HFF-Myc (cell line): ENCODE results near the gene ZBED4.

Experiments
- DNase-seq: peaks from one replicate; pipeline ENCODE4 v3.0.0-alpha.2; 2011; ENCODE audit warnings: low read depth; ENCODE audit errors: extremely low read depth
- H3K4me3 ChIP-seq: replicated peaks from 2 replicates; pipeline ENCODE4 v1.5.1; 2011; ENCODE audit warnings: low read depth, mild to moderate bottlenecking, control low read depth, low read length
- TF ChIP-seq, protein P1 (sequence below): IDR thresholded peaks from 2 replicates; pipeline ENCODE4 v1.5.1; 2012; ENCODE audit warnings: mild to moderate bottlenecking, low read depth, low read length, control low read depth; ENCODE audit errors: missing control alignments

ZBED4 gene, protein sequence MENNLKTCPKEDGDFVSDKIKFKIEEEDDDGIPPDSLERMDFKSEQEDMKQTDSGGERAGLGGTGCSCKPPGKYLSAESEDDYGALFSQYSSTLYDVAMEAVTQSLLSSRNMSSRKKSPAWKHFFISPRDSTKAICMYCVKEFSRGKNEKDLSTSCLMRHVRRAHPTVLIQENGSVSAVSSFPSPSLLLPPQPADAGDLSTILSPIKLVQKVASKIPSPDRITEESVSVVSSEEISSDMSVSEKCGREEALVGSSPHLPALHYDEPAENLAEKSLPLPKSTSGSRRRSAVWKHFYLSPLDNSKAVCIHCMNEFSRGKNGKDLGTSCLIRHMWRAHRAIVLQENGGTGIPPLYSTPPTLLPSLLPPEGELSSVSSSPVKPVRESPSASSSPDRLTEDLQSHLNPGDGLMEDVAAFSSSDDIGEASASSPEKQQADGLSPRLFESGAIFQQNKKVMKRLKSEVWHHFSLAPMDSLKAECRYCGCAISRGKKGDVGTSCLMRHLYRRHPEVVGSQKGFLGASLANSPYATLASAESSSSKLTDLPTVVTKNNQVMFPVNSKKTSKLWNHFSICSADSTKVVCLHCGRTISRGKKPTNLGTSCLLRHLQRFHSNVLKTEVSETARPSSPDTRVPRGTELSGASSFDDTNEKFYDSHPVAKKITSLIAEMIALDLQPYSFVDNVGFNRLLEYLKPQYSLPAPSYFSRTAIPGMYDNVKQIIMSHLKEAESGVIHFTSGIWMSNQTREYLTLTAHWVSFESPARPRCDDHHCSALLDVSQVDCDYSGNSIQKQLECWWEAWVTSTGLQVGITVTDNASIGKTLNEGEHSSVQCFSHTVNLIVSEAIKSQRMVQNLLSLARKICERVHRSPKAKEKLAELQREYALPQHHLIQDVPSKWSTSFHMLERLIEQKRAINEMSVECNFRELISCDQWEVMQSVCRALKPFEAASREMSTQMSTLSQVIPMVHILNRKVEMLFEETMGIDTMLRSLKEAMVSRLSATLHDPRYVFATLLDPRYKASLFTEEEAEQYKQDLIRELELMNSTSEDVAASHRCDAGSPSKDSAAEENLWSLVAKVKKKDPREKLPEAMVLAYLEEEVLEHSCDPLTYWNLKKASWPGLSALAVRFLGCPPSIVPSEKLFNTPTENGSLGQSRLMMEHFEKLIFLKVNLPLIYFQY

DNA sequence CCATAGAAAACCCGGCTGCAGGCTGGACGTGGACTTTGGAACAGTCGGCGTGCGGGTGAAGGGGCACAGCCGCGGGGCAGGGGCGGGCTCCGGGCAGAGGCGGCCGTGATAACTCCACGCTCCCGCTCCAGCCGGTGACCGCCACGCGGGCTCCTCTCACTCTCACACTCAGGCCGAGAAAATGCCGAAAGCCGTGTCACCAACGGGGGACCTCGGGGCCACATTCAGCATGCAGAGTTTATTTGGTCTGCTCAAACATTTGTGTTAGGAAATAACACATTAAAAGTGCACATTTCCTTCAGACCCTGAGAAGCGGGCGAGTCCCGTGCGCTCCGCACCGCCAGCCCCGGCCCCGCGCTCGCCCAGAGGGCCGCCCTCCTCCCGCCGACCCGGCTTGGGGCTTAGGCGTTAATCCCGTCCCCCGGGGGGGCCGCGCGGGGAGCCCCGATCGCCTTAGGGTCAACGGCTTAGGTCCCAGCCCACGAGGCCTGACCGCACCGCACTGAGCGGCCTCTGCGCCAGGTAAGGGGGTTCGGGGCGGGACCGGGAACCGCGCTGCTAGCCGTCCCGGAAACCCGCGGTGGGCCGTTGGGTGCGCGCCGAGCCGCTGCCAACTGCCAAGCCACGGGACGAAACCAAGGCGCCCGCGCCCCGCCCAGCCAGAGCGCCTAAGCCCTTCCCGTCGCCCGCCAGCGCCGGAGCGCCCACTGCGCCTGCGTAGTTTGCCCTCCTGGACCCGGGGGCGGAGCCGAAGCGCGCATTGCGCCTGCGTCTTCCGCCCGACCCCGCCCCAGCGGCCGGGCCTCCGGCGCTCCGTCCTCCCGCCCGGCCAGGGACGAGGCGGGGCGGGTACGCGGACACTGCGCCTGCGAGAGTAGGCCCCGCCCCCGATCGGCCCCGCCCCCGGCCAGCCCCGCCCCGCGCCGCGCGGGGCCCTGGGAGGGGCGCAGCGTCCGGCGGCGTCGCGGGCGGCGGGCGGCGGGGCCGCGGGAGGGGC lies at the start of gene ZBED4:
TSS of gene ZBED4 (plus strand) at position 947 of the 997 bp plus-strand sequence. CDS start 29,819 bp downstream, outside the sequence.
- peak within 1 kb of the TSS; percentile 95 for H3K4me3 ChIP-seq
- peak; percentile 82 for DNase-seq
- TF ChIP-seq, protein P1, sequence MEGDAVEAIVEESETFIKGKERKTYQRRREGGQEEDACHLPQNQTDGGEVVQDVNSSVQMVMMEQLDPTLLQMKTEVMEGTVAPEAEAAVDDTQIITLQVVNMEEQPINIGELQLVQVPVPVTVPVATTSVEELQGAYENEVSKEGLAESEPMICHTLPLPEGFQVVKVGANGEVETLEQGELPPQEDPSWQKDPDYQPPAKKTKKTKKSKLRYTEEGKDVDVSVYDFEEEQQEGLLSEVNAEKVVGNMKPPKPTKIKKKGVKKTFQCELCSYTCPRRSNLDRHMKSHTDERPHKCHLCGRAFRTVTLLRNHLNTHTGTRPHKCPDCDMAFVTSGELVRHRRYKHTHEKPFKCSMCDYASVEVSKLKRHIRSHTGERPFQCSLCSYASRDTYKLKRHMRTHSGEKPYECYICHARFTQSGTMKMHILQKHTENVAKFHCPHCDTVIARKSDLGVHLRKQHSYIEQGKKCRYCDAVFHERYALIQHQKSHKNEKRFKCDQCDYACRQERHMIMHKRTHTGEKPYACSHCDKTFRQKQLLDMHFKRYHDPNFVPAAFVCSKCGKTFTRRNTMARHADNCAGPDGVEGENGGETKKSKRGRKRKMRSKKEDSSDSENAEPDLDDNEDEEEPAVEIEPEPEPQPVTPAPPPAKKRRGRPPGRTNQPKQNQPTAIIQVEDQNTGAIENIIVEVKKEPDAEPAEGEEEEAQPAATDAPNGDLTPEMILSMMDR, result no peak

DNA sequence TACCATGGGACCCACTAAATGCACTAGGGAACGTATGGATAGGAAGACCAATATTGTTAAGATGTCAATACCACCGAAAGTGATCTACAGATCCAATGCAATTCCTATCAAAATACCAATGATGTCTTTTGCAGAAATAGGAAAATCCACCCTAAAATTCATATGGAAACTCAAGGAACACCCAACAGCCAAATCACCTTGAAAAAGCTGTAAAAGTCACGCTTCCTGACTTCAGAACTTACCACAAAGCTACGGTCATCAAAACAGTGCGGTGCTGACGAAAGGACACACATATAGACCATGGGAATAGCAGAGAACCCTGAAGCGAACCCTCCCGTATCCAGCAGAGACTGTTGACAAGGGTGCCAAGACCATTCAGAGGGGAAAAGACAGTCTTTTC lies 46.5 kb upstream of the ZBED4 start:
- TF ChIP-seq, protein P1, result no peak
- DNase-seq, result no peak

DNA sequence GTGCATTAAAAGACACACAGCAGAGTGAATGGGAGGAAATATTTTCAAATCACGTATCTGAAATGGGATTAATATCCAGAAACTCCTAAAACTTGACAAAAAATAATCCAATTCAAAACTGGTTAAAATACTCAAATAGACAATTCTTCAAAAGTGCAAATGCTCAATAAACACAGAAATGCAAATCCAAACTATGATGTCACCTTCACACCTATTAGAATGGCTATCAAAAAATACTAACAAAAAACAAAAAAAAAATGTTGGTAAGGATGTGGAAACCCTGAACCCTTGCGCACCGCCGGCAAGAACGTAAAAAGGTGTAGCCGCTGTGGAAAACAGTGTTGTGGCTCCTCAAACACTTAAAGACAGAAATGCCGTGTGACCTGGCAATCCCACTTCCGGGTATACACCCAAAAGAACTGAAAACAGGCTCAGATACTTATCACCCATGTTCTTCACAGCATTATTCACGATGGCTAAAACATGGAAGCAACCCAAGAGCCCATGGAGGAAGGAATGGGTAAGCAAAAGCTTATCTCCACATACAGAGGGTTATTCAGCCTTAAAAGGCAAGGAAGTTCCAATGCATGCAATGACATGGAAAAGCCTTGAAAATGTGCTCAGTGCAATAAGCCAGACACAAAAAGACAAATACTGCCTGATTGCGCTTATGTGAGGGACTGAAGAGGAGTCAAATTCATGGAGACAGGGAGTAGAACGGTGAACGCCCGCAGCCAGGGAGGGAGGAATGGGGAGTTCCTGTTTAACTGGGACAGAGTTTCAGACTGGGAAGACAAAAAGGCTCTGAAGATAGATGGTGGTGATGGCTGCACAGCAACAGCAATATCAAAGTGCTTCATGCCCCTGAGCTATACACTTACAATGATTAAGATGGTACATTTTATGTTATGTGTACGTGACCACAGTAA lies 45.6 kb upstream of the ZBED4 start:
- no peak overlapping the region for H3K4me3 ChIP-seq
- no peak for DNase-seq
- TF ChIP-seq, protein P1, result no peak

More for the DNA sequence above, 46.5 kb upstream of the ZBED4 start:
- H3K4me3 ChIP-seq, result no peak overlapping the region

DNA sequence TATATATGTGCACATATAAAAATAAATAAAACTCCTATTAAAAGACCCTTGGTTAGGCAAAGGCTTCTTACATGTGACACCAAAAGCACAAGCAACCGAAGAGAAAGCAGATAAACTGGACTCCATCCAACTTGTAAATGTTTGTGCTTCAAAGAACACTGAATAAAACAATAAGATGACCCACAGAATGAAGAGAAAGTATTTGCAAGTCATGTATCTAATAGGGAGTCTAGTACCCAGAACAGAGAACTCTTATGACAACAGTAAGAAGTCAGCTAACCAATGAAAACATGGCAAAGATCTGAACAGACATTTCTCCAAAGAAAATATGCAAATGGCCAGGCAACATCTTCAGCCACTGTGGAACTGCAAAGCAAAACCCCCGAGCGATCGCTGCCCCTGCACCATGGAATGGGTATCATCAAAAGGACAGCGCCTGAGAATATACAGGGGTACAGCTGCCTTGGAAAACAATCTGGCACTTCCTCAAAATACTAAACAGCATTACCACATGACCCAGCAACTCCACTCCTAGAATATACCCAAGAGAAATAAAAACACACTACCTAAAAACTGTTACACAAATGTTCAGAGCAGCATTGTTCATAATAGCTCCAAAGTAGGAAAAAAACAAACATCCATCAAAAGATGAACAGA lies 43.2 kb upstream of the ZBED4 start:
- no peak for DNase-seq
- TF ChIP-seq, protein P1, result no peak
- no peak overlapping the region for H3K4me3 ChIP-seq

DNA sequence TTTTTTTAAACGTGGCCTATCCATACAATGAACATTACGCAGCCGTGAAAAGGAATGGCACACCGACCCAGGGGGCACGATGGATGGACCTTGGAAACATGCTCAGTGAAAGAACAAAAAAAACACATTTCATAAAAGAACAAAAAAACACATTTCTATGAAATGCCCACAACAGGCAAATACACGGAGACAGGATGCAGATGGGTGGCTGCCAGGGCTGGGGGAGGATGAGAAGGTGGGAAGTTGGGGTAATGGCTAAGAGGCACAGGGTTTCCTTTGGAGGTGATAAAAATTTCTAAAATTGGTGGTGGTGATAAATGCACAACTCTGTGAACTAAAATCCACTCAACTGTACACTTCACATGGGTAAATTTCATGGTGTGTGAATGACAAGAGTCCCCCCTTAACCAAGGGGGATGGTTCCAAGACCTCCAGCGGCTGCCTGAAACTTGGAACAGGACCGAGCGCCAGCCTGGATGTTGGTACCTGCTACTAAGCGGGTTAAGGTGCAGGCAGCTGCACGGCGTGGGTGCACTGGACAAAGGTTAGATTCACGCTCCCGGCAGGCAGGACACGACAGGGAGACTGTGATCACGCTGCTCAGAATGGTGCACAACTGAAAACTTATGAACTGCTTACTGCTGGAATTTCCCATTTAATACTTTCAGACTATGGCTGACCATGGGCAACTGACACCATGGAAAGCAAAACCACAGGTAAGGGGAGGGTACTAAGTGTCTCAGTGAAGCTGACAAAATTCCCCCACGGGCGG lies 42.4 kb upstream of the ZBED4 start:
- DNase-seq, result no peak
- TF ChIP-seq, protein P1, result no peak
- no peak overlapping the region for H3K4me3 ChIP-seq
